NCI-H82 treated with DMSO at 0.1 percent for 48 hours (cell line): ENCODE results near the gene JUP.

Experiments
- DNase-seq: peaks from one replicate; lab custom pipeline; 2025; ENCODE audit not compliant: unreplicated experiment; lab: John Stamatoyannopoulos, UW

Gene JUP

DNA sequence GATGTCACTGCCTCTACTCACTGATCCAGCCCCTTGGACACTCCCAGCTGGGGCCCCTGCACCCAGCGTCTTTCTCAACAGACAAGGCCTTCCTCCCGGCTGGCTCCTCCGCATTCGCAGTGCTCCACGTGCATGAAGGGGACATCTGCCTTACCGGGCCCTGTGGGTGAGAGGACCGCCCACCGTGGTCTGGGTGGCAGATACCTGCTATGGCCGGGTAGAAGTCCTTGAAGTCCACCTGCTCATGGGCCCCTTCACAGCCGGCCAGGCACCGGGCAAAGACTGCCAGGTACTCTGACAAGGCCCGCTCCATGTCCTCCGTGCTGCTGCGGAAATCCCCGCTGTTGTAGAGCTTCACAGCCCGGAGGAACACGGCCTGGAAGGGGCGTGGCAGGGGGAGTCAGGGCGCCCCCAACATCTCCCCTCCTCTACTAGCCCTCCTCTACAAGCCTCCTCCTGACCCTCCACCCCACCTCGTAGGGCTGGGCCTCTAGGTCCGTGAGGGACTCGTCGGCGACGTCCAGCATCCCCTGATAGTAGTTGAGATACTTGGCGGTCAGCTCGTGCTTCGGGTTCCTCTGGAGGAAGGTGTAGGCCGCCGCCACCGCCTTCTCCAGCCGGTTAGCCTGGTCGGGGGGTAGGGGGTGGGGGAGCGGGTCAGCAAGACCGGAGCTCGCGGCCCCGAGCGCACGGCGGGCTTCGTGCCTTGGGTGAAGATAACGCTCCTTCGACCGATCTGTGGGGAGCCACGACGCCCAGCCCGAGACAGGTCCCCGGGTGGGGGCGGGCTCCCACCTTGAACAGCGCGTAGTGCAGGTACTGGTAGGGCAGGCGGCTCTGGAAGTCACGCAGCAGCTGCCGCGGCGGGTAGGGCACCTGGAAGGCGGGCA is 24.4 kb upstream of the JUP start:
- DNase-seq = no peak

DNA sequence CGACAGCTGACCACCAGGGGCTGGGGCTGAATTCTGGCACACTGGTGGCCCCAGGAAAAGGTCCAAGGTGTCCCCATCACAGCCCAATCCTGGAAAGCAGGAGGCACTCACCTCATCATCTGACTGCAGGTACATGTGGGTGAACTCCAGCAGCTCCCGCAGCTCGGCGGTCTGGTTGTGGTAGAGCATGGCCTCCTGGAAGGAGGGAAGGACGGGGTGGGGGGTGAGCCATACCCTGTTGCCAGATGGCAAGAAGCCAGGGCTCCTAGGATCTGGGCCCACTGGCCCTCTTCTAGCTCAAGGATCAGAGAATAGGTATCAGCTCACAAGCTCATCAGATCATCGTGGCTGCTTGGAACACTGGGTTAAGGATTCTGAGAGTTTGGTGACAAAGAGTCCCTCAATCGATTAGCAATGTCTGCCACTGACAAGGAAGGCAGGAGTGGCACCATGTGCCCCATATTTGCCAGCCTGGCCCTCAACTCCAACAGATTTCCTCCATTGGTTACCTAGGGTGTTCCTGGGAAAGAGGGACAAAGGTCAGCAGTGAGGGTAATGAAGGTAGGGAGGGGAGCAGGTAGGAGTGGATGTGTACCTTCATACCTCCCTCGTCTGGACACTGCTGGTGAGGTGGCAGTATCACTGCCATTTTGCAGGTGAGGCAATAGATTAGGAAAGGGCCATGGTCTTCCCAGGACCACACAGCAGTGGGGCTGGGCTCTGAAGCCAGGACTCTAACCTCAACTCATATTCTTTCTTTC is 20.4 kb upstream of the JUP start:
- no peak for DNase-seq

DNA sequence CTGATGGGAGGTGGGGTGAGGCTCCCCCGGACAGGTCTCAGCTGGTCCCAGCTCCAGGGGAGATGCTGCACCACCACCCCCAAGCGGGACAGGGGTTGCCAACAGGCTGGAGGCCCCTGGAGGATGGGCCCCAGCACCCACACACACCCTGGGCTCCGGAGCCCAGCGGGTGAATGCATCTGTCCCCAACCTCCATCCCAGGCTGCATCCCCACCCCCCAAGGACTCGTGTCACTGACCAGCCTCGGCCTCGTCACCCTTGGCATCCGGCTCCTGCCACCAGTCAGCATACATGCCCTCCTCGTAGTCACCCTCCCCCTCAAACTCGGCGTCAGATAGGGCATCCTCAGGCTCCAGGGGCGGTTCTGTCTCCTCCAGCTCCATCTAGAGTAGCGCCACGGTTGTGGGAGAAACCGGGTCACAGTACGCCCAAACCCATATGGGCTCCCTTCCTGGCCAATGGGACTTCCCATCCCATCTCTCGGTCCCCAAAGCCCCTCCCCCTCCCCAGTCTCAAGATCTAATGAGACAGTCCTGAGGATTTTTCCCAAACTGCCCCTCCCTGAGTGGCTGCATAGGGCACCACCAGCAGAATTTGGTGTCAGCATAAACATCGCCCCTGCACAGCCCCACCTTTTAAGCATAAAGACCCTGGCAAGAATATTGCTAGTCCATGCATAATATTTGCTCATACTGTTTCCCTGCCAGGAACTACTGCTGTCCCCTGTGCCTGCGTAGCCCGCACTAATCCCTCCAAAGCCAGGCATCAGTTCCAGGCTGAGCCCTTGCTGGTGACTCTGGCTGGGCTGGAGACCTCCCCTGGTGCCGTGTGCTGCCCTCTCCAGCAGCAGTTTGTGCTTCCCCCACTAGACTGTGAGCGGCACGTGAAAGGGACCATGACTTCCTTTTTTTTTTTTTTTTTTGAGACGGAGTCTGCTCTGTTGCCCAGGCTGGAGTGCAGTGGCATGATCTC is 16.8 kb upstream of the JUP start:
- DNase-seq = no peak

DNA sequence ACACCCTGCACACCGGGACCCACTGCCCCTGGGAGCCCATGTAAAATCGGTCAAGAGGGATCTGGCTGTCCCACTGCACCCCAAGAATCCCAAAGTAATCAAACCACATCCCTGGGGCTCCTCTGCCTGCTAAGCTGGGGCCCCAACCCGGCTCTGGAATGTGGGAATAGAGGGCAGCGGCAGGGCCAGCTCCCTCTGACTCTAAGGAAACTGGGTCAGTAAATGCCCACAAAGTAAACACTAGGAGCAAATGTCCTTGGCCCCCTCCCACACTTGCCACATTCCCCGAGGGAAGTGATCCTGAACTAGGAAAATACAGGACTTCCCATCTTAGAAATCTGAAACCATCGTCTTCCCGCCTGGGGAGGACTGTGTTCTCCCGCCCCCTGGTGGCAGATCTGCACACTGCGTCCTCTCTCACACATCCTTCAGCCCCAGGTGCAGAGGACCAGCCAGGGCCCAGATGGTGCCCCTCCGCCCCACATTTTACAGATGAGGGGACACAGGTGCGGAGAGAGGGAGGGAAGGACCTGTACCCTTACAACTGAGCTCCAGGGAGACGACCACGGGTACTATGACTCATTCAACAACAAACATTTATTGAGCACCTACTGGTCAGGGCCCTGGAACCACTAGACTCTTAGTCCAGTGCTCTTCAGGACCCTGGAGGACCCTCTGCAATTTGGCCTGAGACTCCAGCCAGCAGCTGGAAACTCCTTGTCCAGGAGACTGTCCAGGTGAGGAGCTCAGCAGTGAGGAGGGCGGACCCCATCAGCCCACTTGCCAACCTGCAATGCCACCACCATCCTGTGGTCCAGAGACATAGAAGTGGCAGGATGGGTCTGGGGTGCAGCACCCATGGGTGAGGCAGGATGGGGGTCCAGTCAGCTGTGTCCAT is 15.1 kb upstream of the JUP start:
- peak; percentile 45 for DNase-seq

GRCh38 chr17:41800601-41801373 is 14.3 kb upstream of the JUP start:
- DNase-seq = no peak

DNA sequence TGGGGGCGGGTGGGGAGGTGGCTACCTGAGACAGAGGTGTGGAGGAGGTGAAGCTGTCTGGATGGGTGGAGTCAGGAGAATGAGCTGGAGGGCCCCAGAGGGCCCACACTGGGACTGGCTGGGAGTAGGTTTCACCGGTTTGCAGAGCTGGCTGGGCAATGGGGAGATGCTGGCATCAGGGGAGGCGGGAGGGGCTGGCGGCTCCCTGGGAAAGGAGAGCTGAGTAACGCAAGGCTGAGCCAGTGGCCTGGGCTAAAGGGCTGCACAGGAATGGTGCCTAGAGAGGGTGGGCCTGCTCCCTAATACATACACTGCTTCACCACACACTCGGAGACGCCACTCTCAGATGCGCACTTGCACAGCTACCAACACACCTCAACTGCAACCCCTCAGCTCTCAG is 12.9 kb upstream of the JUP start:
- no peak for DNase-seq

DNA sequence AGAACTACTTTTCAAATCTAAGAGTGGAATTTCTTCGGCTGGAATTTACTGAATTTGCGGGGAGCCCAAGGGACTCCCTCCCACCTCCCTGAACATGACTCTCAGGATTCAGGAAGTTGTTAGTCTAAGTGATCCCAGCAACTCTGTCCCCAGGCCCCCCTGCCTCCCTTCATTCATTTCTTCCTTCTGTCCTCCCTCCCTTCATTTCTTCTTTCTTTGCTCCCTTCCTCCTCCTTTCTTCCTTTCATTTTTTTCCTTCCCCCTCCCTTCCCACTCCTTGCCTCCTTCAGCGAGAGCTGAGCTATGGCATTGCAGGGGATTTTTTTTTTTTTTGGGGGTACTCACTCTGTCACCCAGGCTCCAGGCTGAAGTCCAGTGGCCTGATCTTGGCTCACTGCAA is 10.9 kb upstream of the JUP start:
- DNase-seq = no peak

- no peak for DNase-seq
Measured at GRCh38 chr17:41796121-41796895, 9.8 kb upstream of the JUP start.

DNA sequence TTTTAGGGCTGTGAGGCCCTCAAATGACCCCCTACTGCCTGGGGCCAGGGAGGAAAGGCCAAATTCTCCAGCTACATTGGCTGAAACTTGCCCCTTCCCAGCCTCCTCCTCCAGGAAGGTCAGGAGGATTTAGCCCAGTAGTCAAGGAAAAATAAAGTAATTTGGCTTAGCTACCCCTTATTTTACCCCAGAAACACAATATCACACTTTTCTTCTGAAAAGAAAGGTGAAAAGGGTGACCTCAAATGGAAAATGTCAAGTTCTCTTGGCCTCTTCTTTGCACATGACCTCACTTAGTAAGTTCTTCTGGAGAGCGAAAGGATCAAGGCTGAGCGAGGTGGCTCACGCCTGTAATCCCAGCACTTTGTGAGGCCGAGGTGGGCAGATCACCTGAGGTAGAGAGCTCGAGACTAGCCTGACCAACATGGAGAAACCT is 8.0 kb upstream of the JUP start:
- DNase-seq = no peak

DNA sequence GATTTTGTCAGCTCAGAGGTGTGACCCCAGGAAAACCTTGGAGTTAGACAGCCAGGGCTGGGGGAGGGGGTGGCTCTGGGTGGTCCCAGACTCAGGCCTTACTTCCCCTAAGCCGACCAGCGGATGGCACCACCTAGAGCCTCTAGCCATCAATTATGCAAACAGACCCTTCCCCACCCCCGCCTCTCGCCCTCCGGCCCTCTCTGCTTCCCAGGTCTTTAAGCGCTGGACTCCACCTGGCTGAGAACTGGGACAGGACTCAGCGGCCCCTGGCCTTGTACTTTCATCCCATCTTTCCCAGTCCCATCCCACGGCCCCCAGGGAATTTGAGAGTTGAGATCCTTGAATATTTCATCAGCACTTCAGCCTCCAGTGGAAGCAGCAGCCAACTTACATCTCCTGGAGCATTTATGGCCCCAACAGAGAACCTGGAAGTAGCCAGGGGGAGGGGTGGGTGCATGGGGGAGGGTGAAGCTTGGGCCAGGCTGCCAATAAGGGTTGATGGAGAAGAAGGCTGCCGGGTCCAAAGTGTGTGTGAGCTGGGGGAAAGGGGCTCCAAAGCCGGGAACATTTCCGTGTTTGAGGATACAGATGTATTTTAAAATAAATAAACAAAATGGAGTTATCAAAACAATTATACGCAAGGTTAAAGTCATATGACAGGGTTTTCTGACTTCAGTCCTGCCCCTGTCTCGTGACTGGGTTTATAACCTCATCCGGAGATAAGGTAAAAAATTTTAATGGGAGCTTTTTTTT is 7.5 kb upstream of the JUP start:
- DNase-seq = no peak

GRCh38 chr17:41792845-41793783 is 6.6 kb upstream of the JUP start:
- no peak for DNase-seq

DNA sequence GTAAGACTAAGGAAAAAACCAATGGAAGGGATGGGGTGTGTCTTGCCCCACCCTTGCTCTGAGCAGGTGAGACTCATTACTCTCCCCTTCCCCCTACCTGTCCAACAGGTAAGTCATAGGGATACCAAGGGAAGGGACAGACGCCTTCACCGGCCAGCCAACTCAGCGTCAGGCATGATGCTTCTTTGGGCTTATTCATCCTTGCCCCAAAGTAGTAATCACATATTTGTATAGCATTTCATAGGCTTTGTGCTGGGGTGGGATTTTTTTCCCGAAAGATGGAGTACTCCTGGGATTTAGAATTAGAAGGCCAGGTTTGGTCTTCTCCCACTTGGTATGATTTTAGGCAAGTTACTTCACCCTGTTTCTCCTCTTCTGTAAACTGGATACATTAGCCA is 509 bp upstream of the JUP start:
- DNase-seq = no peak

- no peak for DNase-seq
Measured at GRCh38 chr17:41785859-41786226, 668 bp downstream of the JUP start.

GRCh38 chr17:41785091-41785858 is 1.2 kb downstream of the JUP start:
- peak; percentile 19 for DNase-seq

GRCh38 chr17:41784207-41784744 is 2.2 kb downstream of the JUP start:
- DNase-seq = peak; percentile 50

GRCh38 chr17:41782142-41782541 is 4.4 kb downstream of the JUP start:
- no peak for DNase-seq
